ENCODE results near the gene RAPGEF2.

DNA sequence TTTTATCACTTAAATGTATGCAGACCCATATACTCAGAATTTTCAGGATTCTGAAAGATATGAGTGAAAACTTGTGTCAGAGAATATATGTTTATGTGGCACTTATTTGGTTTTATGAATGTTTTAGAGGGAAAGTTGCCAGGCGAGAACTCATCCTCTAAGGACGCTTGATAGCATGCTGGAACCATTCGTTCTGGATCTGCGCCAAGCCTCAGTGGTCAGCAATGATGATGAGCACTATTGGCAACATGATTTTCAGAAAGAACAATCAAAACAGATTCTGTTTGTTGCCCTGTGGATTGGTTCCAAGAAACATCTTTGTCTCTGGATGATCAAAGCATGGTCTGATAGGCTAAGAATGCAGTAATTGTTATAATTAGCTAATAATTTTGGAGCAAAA lies 32.1 kb upstream of the RAPGEF2 start:
- TF ChIP-seq, protein P1, sequence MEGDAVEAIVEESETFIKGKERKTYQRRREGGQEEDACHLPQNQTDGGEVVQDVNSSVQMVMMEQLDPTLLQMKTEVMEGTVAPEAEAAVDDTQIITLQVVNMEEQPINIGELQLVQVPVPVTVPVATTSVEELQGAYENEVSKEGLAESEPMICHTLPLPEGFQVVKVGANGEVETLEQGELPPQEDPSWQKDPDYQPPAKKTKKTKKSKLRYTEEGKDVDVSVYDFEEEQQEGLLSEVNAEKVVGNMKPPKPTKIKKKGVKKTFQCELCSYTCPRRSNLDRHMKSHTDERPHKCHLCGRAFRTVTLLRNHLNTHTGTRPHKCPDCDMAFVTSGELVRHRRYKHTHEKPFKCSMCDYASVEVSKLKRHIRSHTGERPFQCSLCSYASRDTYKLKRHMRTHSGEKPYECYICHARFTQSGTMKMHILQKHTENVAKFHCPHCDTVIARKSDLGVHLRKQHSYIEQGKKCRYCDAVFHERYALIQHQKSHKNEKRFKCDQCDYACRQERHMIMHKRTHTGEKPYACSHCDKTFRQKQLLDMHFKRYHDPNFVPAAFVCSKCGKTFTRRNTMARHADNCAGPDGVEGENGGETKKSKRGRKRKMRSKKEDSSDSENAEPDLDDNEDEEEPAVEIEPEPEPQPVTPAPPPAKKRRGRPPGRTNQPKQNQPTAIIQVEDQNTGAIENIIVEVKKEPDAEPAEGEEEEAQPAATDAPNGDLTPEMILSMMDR (conservative IDR thresholded peaks at IDR 0.05; ENCODE audit: low read depth in 2 of 2), result no peak
- no peak for TF ChIP-seq EZH2 (IDR thresholded peaks at IDR 0.05; ENCODE audit: low read depth, unreplicated experiment)
